Activated T-cell treated with anti-CD3 and anti-CD28 coated beads, Interleukin-2, amount 50 U/mL, for 4 hours (primary cell): Measurements from ENCODE around the gene GARNL3. TPM values are rescaled to one million over a fixed set of nuclear protein-coding genes. Genes with fewer than 3 reads are reported as not detected.

Experiments used
- ATAC-seq, 2 donors: fragments of 200-7000 bp; cut with Tn5 transposase; one replicate each; pipeline ENCODE4 v1.10.0; 2021
- DNase-seq: peaks from one replicate; pipeline ENCODE4 v3.0.0-alpha.2; 2020
- H3K27me3 Mint-ChIP-seq: one replicate; pipeline ENCODE4 v1.8.0; 2021; ENCODE audit warnings: low read depth, mixed read lengths
- H3K36me3 Mint-ChIP-seq: one replicate; pipeline ENCODE4 v1.8.0; 2022; ENCODE audit warnings: mixed read lengths; ENCODE audit not compliant: insufficient read depth
- H3K4me1 Mint-ChIP-seq: one replicate; pipeline ENCODE4 v1.8.0; 2021; ENCODE audit warnings: low read depth, mixed read lengths
- H3K4me3 Mint-ChIP-seq: one replicate; pipeline ENCODE4 v1.8.0; 2021; ENCODE audit warnings: mild to moderate bottlenecking, moderate library complexity, mixed read lengths
- H3K9me3 Mint-ChIP-seq: one replicate; pipeline ENCODE4 v1.8.0; 2021; ENCODE audit warnings: mixed read lengths
- total RNA-seq, 3 donors: library from RNA; stranded (reverse); gene quantifications; one replicate each; pipeline ENCODE4 v1.2.1, GENCODE V29; 2021

GARNL3 gene
- total RNA-seq, 3 donors from 2014 or later = 0.66 to 1.5 (median 0.66) TPM

- ATAC-seq (no peak), DNase-seq (no peak)
- H3K27me3 Mint-ChIP-seq = peaks cover 2% of the 10 kb centered on the region
- H3K9me3 Mint-ChIP-seq = no peaks in the 10 kb centered on the region
- H3K4me1 Mint-ChIP-seq = no peaks in the 10 kb centered on the region
- no peaks in the 10 kb centered on the region for H3K36me3 Mint-ChIP-seq
- no peak overlapping the region for H3K4me3 Mint-ChIP-seq
These were observed 39.3 kb downstream of the GARNL3 start for GRCh38 chr9:127303830-127304229.

- DNase-seq (no peak), ATAC-seq (no peak)
- Mint-ChIP-seq H3K36me3 (no peaks in the 10 kb centered on the region), H3K9me3 (no peaks in the 10 kb centered on the region), H3K27me3 (peaks cover 2% of the 10 kb centered on the region), H3K4me1 (no peaks in the 10 kb centered on the region), H3K4me3 (no peak overlapping the region)
These were observed 40.7 kb downstream of the GARNL3 start for GRCh38 chr9:127305206-127305837.

GRCh38 chr9:127305838-127306226, 41.3 kb downstream of the GARNL3 start:
- peaks cover 2% of the 10 kb centered on the region for H3K27me3 Mint-ChIP-seq
- H3K4me1 Mint-ChIP-seq = no peaks in the 10 kb centered on the region
- DNase-seq = no peak
- H3K9me3 Mint-ChIP-seq = no peaks in the 10 kb centered on the region
- H3K4me3 Mint-ChIP-seq = no peak overlapping the region
- ATAC-seq = no peak
- H3K36me3 Mint-ChIP-seq = no peaks in the 10 kb centered on the region

GRCh38 chr9:127307802-127308201, 43.2 kb downstream of the GARNL3 start:
- ATAC-seq (no peak), DNase-seq (no peak)
- Mint-ChIP-seq H3K4me3 (no peak overlapping the region), H3K36me3 (no peaks in the 10 kb centered on the region), H3K9me3 (no peaks in the 10 kb centered on the region), H3K4me1 (no peaks in the 10 kb centered on the region), H3K27me3 (peaks cover 2% of the 10 kb centered on the region)

- DNase-seq = no peak
- ATAC-seq = no peak
- peaks cover 2% of the 10 kb centered on the region for H3K27me3 Mint-ChIP-seq
- no peaks in the 10 kb centered on the region for H3K9me3 Mint-ChIP-seq
- H3K4me1 Mint-ChIP-seq = no peaks in the 10 kb centered on the region
- no peaks in the 10 kb centered on the region for H3K36me3 Mint-ChIP-seq
- no peak overlapping the region for H3K4me3 Mint-ChIP-seq
These were observed 44.3 kb downstream of the GARNL3 start for GRCh38 chr9:127308652-127309434.

GRCh38 chr9:127309715-127310114, 45.1 kb downstream of the GARNL3 start:
- DNase-seq (no peak), ATAC-seq (no peak)
- Mint-ChIP-seq H3K27me3 (peaks cover 4% of the 10 kb centered on the region), H3K9me3 (no peaks in the 10 kb centered on the region), H3K4me3 (no peak overlapping the region), H3K36me3 (no peaks in the 10 kb centered on the region), H3K4me1 (no peaks in the 10 kb centered on the region)

- peaks cover 2% of the 10 kb centered on the region for H3K27me3 Mint-ChIP-seq
- no peak overlapping the region for H3K4me3 Mint-ChIP-seq
- peak in 1 of 2 donors; percentile 48 for ATAC-seq
- peak; percentile 35 for DNase-seq
- H3K9me3 Mint-ChIP-seq = no peaks in the 10 kb centered on the region
- no peaks in the 10 kb centered on the region for H3K4me1 Mint-ChIP-seq
- no peaks in the 10 kb centered on the region for H3K36me3 Mint-ChIP-seq
These were observed 46.7 kb downstream of the GARNL3 start for GRCh38 chr9:127311239-127311741.

GRCh38 chr9:127313042-127313560, 48.5 kb downstream of the GARNL3 start:
- Mint-ChIP-seq H3K4me1 (no peaks in the 10 kb centered on the region), H3K9me3 (no peaks in the 10 kb centered on the region), H3K27me3 (peaks cover 2% of the 10 kb centered on the region), H3K4me3 (no peak overlapping the region), H3K36me3 (no peaks in the 10 kb centered on the region)
- no peak for DNase-seq
- no peak for ATAC-seq

- Mint-ChIP-seq H3K9me3 (no peaks in the 10 kb centered on the region), H3K27me3 (peaks cover 2% of the 10 kb centered on the region), H3K36me3 (no peaks in the 10 kb centered on the region), H3K4me3 (no peak overlapping the region), H3K4me1 (no peaks in the 10 kb centered on the region)
- no peak for ATAC-seq
- DNase-seq = no peak
These were observed 50.3 kb downstream of the GARNL3 start for GRCh38 chr9:127314911-127315310.

GRCh38 chr9:127316586-127317323, 52.2 kb downstream of the GARNL3 start:
- H3K36me3 Mint-ChIP-seq = no peaks in the 10 kb centered on the region
- ATAC-seq = peak in 1 of 2 donors; percentile 56
- peaks cover 2% of the 10 kb centered on the region for H3K27me3 Mint-ChIP-seq
- no peaks in the 10 kb centered on the region for H3K9me3 Mint-ChIP-seq
- H3K4me1 Mint-ChIP-seq = no peaks in the 10 kb centered on the region
- H3K4me3 Mint-ChIP-seq = no peak overlapping the region
- DNase-seq = no peak

GRCh38 chr9:127318651-127319167, 54.1 kb downstream of the GARNL3 start:
- H3K4me1 Mint-ChIP-seq = no peaks in the 10 kb centered on the region
- H3K36me3 Mint-ChIP-seq = no peaks in the 10 kb centered on the region
- ATAC-seq (no peak), DNase-seq (no peak)
- peaks cover 2% of the 10 kb centered on the region for H3K27me3 Mint-ChIP-seq
- no peaks in the 10 kb centered on the region for H3K9me3 Mint-ChIP-seq
- H3K4me3 Mint-ChIP-seq = no peak overlapping the region

GRCh38 chr9:127319366-127320114, 55.0 kb downstream of the GARNL3 start:
- Mint-ChIP-seq H3K4me1 (no peaks in the 10 kb centered on the region), H3K27me3 (peaks cover 2% of the 10 kb centered on the region), H3K9me3 (no peaks in the 10 kb centered on the region), H3K36me3 (peaks cover under 1% of the 10 kb centered on the region), H3K4me3 (no peak overlapping the region)
- no peak for DNase-seq
- ATAC-seq = no peak

- ATAC-seq (no peak), DNase-seq (no peak)
- H3K4me3 Mint-ChIP-seq = no peak overlapping the region
- H3K36me3 Mint-ChIP-seq = peaks cover 2% of the 10 kb centered on the region
- H3K27me3 Mint-ChIP-seq = no peaks in the 10 kb centered on the region
- no peaks in the 10 kb centered on the region for H3K9me3 Mint-ChIP-seq
- H3K4me1 Mint-ChIP-seq = no peaks in the 10 kb centered on the region
These were observed 55.5 kb downstream of the GARNL3 start for GRCh38 chr9:127320115-127320378.

GRCh38 chr9:127323393-127323792, 58.8 kb downstream of the GARNL3 start:
- no peak for DNase-seq
- no peak for ATAC-seq
- Mint-ChIP-seq H3K27me3 (peaks cover 6% of the 10 kb centered on the region), H3K4me3 (no peak overlapping the region), H3K9me3 (no peaks in the 10 kb centered on the region), H3K4me1 (no peaks in the 10 kb centered on the region), H3K36me3 (peaks cover 3% of the 10 kb centered on the region)
